PC-9 (cell line): ENCODE data around the gene COL23A1.

Experiments used
- CTCF ChIP-seq: fragments of 200-600 bp; sonication (generic); conservative IDR thresholded peaks from 2 replicates; pipeline ENCODE4 v1.6.1; 2017; ENCODE audit warnings: mixed run types, antibody characterized with exemption, mild to moderate bottlenecking, moderate library complexity
- EZH2 ChIP-seq: fragments of 200-600 bp; sonication (generic); IDR thresholded peaks from 2 replicates; pipeline ENCODE4 v1.8.0; 2017; ENCODE audit warnings: antibody characterized with exemption, low read depth

- no peak for TF ChIP-seq CTCF
- TF ChIP-seq EZH2 = no peak
These were observed 385.1 kb downstream of the COL23A1 start for GRCh38 chr5:178204935-178205748.
